Hypothalamus (tissue), 51 donors: Measurements from ENCODE around the gene ACTR3C.

Experiments used
- DNase-seq, 51 donors: peaks; one replicate each; lab custom pipeline; 2025; lab: John Stamatoyannopoulos, UW

Gene ACTR3C

GRCh38 chr7:150322833-150323681, at the start of gene ACTR3C, which contains the start of gene LRRC61:
ACTR3C (minus strand) TSS chr7:150323545; CDS start chr7:150295296, 28,249 bp downstream.
LRRC61 (plus strand) TSS chr7:150323355; CDS start chr7:150336862, 13,507 bp downstream.
- DNase-seq: peak in 14 of 51 donors; percentile 21 to 71 (median 40)

GRCh38 chr7:150372271-150373048, 49.1 kb upstream of the ACTR3C start:
- DNase-seq: no peak

GRCh38 chr7:150371996-150372270, 48.6 kb upstream of the ACTR3C start:
- DNase-seq: no peak

- no peak for DNase-seq
Measured at GRCh38 chr7:150371131-150371995, 48.0 kb upstream of the ACTR3C start.

- DNase-seq: no peak
Measured at GRCh38 chr7:150370612-150371071, 47.3 kb upstream of the ACTR3C start.

- no peak for DNase-seq
Measured at GRCh38 chr7:150369748-150370501, 46.6 kb upstream of the ACTR3C start.

GRCh38 chr7:150368884-150369747, 45.8 kb upstream of the ACTR3C start:
- peak in 30 of 51 donors; percentile 30 to 92 (median 72) for DNase-seq

GRCh38 chr7:150368096-150368883, 44.9 kb upstream of the ACTR3C start, which contains the start of gene REPIN1:
REPIN1 (plus strand) TSS chr7:150368822; CDS start chr7:150369712, 890 bp downstream.
- DNase-seq: peak; percentile 56 to 94 (median 86)

GRCh38 chr7:150367677-150368095, 44.3 kb upstream of the ACTR3C start:
- DNase-seq: no peak

- DNase-seq: no peak
Measured at GRCh38 chr7:150365673-150366398, 42.5 kb upstream of the ACTR3C start.

GRCh38 chr7:150365194-150365593, 41.8 kb upstream of the ACTR3C start:
- DNase-seq: no peak

- DNase-seq: no peak
Measured at GRCh38 chr7:150363872-150364271, 40.5 kb upstream of the ACTR3C start.

- no peak for DNase-seq
Measured at GRCh38 chr7:150363370-150363769, 40.0 kb upstream of the ACTR3C start.

GRCh38 chr7:150361807-150362621, 38.7 kb upstream of the ACTR3C start:
- no peak for DNase-seq

- no peak for DNase-seq
Measured at GRCh38 chr7:150361402-150361801, 38.1 kb upstream of the ACTR3C start.

GRCh38 chr7:150360363-150361058, 37.2 kb upstream of the ACTR3C start:
- no peak for DNase-seq
